ENCODE measurements around the gene HCN2.

The HCN2 gene

GRCh38 chr19:650121-650520, 60.4 kb downstream of the HCN2 start:
- in situ Hi-C loops (cut with MboI; ENCODE audit: low sequenced_read_pairs): no loop called here

- in situ Hi-C loops (cut with MboI; ENCODE audit: low sequenced_read_pairs): no loop called here
Measured at GRCh38 chr19:651114-651818, 61.6 kb downstream of the HCN2 start.

GRCh38 chr19:651991-652390, 62.3 kb downstream of the HCN2 start:
- in situ Hi-C loops (cut with MboI; ENCODE audit: low sequenced_read_pairs): no loop called here

- in situ Hi-C loops (cut with MboI; ENCODE audit: low sequenced_read_pairs): no loop called here
Measured at GRCh38 chr19:652467-653389, 63.0 kb downstream of the HCN2 start.

GRCh38 chr19:653425-653824, 63.7 kb downstream of the HCN2 start:
- in situ Hi-C loops (cut with MboI; ENCODE audit: low sequenced_read_pairs): no loop called here

- in situ Hi-C loops (cut with MboI; ENCODE audit: low sequenced_read_pairs): no loop called here
Measured at GRCh38 chr19:655691-656090, 66.0 kb downstream of the HCN2 start.

- in situ Hi-C loops (cut with MboI; ENCODE audit: low sequenced_read_pairs): no loop called here
Measured at GRCh38 chr19:656751-657559, 67.3 kb downstream of the HCN2 start.

- in situ Hi-C loops (cut with MboI; ENCODE audit: low sequenced_read_pairs): no loop called here
Measured at GRCh38 chr19:657611-658010, 67.9 kb downstream of the HCN2 start.

GRCh38 chr19:658059-658839, 68.6 kb downstream of the HCN2 start:
- in situ Hi-C loops (cut with MboI; ENCODE audit: low sequenced_read_pairs): no loop called here

- in situ Hi-C loops (cut with MboI; ENCODE audit: low sequenced_read_pairs): no loop called here
Measured at GRCh38 chr19:658916-659839, 69.5 kb downstream of the HCN2 start.

- in situ Hi-C loops (cut with MboI; ENCODE audit: low sequenced_read_pairs): no loop called here
Measured at GRCh38 chr19:660793-661426, 71.2 kb downstream of the HCN2 start.

- in situ Hi-C loops (cut with MboI; ENCODE audit: low sequenced_read_pairs): no loop called here
Measured at GRCh38 chr19:661427-662196, 71.9 kb downstream of the HCN2 start.

- in situ Hi-C loops (cut with MboI; ENCODE audit: low sequenced_read_pairs): no loop called here
Measured at GRCh38 chr19:662207-662961, 72.7 kb downstream of the HCN2 start.

GRCh38 chr19:662962-663681, 73.4 kb downstream of the HCN2 start, which contains the start of gene RNF126:
Gene RNF126 (minus strand): TSS chr19:663214. CDS start chr19:663121, 93 bp downstream.
- in situ Hi-C loops (cut with MboI; ENCODE audit: low sequenced_read_pairs): no loop called here

GRCh38 chr19:663682-664117, 74.0 kb downstream of the HCN2 start:
- in situ Hi-C loops (cut with MboI; ENCODE audit: low sequenced_read_pairs): no loop called here

- in situ Hi-C loops (cut with MboI; ENCODE audit: low sequenced_read_pairs): loop anchor here (5.0 kb wide), 1 partner anchor 67 kb away; no protein-coding TSS in a partner anchor
Measured at GRCh38 chr19:664913-665443, 75.3 kb downstream of the HCN2 start.

Data from HL-60/S4 (cell line).